Spleen (tissue), 7 donors: Measurements from ENCODE around the gene AIRE.
A peak's percentile ranks its signal among the peaks of the same experiment; 100 is the strongest.

Experiments used
- CTCF ChIP-seq, 11 experiments: fragments of 200-600 bp in 7 of 11; fragments of 450-650 bp in 4 of 11; sonication (generic) in 4 of 11; IDR thresholded peaks in 8 of 11; conservative IDR thresholded peaks in 3 of 11; 1 replicate in 7 of 11; 2 replicates in 4 of 11; pipeline versions ENCODE4 v1.4.0 to v1.8.0; 2016 to 2021; ENCODE audit warnings: antibody characterized with exemption in 11 of 11, inconsistent platforms in 4 of 11, mild to moderate bottlenecking in 1 of 11
- POLR2AphosphoS5 ChIP-seq, 3 donors: sonication (generic); formaldehyde crosslinking; IDR thresholded peaks; one replicate each; pipeline ENCODE4 v1.5.1; 2017; ENCODE audit warnings: antibody characterized with exemption in 3 of 3
- donor health status: DM: no; HTN: no; CAD: no; lungs with moderate emphysema.
- donor health status: DM: no; HTN: no; CAD: no.
- donor health status: DM: no; HTN: no; CAD: no.

GRCh38 chr21:44299458-44300261, 14.0 kb downstream of the AIRE start, which contains the start of gene PFKL:
- TF ChIP-seq CTCF (IDR thresholded peaks at IDR 0.05 in 8 of 11, conservative IDR thresholded peaks at IDR 0.05 in 3 of 11) (peak in 3 of 11 experiments; percentile 7 to 13 (median 10)), POLR2AphosphoS5 (IDR thresholded peaks at IDR 0.05) (peak; percentile 78 to 80 (median 79))
